HG02840 (cell line): ENCODE measurements around the gene ZNF341.
"Not testable (repeated sequence)": the region's sequence is repeated elsewhere in the genome, so short reads cannot be mapped to it uniquely, and the experiment has no call there.

Experiments used
- ATAC-seq: cut with Tn5 transposase; IDR thresholded peaks from one replicate; pipeline ENCODE4 v1.9.1; 2021; ENCODE audit warnings: mild to moderate bottlenecking, moderate library complexity, moderate number of reproducible peaks; ENCODE audit not compliant: unreplicated experiment, low FRiP score

The ZNF341 gene

DNA sequence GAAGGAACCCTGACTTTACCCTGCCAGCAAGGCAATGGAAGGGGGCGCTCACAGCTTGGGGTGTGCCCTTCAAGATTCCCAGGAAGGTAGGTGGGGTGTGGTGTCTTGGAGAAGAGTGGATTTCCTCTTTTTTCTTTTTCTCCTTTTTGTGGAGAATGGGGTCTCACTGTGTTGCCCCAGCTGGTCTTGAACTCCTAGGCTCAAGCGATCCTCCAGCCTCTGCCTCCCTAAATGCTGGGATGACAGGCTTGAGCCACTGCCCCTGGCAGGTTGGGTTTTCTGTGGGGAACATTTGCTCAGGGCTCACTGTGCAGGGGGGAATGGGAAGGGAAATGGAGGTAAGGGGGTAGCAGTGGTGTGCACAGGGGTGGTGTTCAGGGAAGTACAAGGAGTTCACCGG lies 4.0 kb upstream of the ZNF341 start:
- no peak for ATAC-seq

DNA sequence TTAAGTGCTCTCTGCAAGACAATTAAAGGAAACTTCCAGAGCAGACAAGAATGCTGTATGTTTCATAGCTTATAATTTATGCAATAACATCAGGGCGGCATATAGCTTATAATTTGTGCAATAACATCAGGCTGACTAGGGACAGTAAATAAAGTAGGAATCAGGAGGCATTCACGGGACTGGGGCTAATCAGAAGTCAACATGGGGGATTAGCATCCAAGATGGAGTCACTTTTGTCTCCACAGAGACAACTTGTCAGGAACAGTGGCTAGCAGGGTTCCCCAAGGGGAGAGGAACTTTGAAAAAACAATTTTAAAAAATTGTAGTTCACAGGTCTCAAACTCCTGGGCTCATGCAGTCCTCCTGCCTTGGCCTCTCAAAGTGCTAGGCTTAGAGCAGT lies 3.3 kb upstream of the ZNF341 start:
- ATAC-seq, result no peak

DNA sequence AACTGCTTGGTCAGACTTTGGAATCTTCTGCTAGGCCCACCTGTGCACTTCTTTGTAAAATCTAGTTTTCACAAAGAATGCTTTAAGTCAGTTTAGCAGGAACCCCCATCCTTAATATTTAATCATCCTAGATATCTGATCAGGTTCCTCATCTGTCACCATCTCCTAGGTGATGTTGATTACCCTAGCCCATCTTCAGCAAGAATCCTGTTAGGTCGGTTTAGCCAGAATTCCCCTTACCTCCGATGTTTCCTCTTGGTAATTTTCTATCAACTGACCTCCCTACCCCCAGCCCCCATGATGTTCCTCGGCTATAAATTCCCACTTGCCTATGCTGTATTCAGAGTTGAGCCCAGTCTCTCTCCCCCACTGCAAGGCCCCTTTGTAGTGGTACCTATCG lies 2.7 kb upstream of the ZNF341 start:
- no peak for ATAC-seq

DNA sequence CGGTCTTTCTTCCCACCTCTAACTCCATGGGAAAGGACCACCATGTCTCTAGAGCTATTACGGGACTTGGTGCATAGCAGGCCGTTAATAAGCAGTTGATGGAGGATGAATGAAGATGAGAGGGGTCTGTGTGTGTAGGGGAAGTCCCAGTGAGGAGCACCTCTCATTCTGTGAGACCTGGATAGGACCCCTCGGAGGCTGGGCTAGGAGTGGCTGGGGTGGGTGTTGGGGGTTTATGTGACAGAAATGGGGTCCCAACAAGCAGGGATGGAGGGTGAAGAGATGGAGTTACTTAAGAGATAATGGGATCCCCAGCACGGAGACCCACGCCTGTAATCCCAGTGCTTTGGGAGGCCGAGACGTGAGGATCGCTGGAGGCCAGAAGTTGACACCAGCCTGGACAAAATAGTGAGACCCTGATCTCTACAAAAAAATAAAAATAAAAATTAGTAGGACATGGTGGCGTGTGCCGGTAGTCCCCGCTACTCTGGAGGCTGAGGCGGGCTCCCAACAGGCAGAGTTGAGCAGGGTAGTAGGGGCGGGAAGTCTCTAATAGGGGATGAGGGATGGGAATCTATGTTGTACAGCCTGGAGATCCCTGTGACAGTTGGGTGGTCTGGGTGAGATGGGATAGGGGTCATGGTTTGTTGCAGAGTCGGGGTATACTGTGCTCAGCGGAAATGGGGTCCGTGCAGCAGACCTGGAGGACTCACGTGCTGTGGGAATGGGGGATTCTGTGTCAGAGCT lies 677 bp upstream of the ZNF341 start:
- ATAC-seq, result no peak

DNA sequence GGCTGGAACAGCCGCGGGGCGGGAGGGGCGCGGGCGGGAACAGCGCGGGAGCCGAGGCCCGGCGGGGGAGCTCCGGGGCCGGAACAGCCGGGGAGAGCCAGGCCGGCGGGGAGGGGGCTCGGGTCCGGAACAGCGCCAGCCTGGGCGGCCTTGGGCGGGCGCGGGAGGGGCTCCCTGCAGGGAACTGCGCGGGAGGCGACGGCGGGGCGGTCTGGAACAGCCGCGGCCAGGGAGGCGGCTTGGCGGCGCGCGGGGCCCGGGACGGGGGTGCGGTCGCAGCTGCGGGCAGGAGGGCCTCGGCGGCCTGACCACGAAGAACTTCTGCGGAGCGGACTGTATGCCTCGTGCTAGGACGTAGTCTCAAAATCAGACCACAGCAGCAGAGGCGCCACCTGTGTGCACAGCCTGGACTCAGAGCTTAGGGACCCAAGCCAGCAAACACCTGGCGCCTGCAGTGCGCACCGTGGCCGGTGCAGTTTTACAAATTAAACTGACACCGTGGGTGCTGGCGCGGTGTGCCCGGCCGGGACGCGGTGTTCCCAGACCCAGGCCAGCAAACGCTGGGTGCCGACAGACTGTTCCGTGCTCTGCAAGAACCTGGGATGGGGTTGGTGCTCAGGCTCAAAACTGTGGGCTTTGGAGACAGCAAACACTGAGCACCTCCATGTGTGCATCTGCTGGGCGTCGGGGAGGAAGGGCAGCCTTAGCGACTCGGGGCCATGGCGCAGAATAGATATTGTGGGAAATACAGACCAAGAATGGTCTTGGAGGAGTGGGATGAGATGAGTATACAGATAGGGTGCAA lies 572 bp downstream of the ZNF341 start:
- peak; percentile 54 for ATAC-seq

DNA sequence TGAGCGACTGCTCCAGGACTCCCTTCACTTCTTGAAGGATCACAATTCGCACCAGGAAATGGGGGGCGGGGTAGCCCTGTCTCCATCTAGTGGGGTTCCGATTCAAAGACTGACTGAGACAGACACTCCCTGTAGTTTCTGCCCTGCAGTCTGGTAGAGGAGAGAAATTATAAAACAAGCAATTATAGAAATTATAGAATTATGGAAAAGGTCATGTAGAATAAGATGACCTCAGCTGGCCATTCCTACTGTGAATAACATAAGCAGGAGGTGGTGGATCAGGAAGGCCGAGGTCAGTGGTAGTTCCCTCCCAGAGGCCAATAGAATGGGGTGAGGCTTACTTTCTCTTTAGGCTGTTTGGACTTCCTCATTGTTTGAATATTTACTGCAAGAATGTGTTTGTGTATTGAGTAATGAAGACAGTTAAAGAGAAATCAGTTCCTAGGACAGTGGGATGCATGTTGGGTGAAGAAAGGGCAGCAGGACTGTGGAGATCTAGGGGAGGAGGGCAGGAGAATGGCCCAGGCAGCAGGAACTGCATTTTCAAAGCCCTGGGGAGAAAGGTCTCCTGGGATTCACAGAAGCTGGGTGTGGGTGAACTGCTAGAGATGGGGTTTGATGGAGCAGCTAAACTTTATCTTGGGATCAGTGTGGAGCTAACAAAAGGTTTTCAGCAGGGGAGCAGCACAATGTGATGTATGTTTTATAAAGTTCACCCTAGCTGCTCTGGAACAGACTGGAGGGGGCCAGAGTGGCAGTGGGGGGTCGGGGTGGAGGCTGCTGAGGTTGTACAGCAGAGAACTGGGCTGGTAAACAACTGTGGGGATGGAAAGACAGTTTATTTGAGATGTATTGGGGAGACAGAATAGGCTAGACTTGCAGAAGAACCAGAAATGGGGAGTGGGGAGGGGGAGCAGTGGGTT lies 2.1 kb downstream of the ZNF341 start:
- ATAC-seq, result no peak

DNA sequence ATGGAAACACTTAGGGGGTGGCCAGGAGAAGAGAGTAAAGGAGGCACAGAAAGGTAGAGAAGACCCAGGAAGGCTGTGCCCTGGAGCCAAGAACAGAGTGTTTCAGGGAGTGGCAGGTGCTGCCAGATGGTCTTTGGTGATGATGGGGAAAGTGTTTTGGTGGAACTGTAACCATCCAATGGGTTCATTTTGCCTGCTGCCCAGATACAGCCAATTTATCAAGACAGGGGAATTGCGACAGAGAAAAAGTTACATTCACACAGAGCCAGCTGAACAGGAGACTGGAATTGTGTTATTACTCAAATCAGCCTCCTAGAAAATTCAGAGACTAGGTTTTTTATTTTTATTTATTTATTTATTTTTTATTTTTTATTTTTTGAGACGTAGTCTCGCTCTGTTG lies 5.2 kb downstream of the ZNF341 start:
- no peak for ATAC-seq

DNA sequence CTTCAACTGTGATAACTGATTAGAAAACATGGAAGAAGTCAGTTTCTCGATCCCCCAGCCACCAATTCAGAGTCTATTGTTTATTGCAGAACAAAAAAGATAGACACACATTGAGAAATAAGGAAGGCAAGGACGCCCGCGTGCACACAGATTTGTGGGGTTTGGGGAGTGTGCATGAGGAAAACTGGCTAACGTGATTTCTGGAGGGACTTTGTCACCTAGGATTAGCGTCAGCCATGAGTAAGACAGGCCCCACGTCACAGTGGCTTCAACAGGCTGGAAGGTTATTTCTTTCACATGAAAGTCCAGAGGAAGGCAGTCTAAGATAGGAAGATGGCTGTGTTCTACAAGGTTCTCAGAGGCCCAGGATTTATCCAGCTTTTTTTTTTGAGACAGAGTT lies 7.7 kb downstream of the ZNF341 start:
- no peak for ATAC-seq

DNA sequence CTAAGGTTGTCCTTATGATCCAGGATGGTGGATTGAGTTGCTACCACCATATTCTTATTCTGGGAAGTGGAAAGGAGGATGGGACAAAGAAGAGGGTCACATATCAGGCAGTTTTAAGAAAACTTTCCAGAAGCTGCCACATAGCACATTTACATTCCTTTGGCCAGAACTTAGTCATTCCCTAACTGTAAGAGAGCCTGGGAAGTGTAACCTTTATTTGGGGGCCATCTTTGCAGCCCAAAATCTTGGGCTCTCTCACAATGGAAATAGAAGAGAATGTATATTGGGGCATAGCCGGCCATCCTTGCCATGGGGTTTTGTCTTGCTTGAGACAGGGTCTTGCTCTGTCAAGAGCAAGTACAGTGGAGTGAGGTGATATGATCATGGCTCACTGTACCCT lies 8.4 kb downstream of the ZNF341 start:
- ATAC-seq, result no peak

DNA sequence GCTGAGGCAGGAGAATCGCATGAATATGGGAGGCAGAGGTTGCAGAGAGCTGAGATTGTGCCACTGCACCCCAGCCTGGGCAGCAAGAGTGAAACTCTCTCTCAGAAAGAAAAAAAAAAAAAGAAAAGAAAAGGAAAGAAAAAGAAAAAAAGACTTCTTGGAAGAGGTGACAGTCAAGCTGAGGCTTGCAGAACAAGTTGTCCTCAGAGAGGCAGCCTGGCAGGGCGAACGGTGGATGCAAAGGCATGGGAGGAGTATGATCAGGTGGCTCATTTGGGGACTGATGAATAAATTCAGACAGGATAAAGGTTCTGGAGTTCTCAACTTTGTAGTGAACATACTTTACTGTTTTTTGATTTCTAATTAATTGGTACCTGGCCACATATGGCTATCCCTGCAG lies 12.4 kb downstream of the ZNF341 start:
- ATAC-seq, result no peak

DNA sequence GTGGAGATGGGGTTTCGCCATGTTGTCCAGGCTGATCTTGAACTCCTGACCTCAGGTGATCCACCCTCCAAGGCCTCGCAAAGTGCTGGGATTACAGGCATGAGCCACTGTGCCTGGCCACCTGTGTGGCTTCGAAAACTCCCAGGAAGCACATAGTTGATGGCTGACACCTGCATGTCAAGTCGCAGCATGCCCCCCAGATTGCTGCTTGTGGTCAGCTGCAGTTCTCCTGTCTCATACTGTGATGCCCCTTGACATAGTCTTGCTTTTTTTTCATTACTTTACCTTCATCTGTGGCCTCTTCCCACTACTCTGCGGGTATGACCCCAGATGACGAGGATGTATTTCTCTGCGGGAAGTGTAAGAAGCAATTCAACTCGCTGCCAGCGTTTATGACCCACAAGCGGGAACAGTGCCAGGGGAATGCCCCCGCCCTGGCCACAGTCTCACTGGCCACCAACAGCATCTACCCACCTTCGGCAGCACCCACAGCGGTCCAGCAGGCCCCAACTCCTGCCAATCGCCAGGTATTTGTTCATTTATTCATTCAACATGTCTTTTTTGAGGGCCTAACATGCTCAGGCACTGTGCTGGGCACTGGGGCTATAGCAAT lies 13.1 kb downstream of the ZNF341 start:
- ATAC-seq, result no peak

DNA sequence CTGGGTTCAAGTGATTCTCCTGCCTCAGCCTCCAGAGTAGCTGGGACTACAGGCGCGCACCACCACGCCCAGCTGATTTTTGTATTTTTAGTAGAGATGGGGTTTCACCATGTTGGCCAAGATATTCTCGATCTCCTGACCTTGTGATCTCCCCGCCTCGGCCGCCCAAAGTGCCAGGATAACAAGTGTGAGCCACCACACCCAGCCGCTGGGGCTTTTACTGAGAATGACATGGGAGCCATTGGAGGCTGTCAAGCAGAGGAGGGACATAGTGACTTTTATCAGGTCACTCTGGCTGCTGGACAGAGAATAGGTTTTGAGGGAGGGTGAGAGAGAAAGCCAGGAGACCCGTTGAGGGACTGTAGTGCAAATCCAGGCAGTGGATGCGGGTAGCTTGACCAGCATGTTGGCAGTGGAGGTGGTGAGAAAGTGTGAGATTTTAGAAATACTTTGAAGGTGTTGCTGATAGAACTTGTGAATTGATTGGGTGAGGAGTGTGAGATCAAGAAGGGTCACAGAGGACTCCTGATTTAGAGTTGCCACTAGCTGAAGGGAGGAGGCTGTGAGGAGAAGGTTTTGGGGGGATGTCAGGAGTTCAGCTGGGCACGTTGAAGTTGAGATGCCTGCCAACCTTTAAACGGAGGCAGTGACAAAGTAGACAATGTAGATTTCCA lies 14.7 kb downstream of the ZNF341 start:
- ATAC-seq, result no peak

DNA sequence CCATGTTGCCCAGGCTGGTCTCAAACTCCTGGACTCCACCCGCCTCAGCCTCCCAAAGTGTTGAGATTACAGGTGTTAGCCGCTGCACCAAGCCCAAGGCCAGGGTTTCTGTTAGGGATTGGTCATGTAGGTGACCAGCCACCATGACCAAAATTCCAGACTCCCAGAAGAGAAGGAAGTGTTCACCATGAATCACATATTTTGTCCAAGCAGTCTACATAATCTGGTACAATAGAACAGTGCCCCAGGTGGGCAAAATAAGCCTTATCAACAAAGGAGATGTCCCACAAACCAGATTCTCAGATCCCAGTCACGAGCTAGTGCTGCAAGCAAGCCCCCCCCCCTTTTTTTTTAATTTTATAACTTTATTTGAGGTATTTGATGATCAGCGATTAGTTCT lies 20.0 kb downstream of the ZNF341 start:
- no peak for ATAC-seq

DNA sequence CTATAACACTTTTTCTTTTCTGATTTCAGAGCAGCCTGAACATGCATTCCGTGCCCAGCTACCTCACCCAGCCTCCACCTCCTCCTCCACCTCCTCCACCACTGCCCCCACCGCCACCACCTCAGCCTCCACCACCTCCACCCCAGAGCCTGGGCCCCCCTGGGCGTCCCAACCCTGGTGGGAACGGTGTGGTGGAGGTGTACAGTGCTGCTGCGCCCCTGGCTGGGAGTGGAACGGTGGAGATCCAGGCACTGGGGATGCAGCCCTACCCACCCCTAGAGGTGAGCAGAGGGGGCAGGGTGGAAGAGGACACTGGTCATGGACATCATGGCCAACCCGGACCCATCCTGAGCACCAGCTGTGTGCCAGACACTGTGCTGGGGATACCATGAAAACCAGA lies 21.3 kb downstream of the ZNF341 start:
- no peak for ATAC-seq

DNA sequence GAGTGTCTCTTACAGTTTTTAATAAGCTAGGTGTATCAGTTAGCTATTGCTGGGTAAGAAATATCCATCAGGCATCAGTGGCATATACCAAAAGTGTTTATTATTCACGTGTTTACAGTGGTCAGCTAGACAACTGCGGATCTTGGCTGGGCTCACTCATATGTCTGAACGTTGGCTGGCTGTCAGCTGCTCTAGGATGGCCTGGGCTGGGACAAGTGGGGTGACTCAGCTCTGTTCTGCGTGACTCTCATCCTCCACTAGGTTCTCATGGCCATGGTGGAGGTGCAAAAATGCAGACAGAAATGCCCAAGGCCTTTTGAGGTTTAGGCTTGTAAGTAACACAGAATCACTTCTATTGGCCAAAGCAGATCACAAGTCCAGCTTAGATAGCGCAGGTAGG lies 22.0 kb downstream of the ZNF341 start:
- no peak for ATAC-seq

DNA sequence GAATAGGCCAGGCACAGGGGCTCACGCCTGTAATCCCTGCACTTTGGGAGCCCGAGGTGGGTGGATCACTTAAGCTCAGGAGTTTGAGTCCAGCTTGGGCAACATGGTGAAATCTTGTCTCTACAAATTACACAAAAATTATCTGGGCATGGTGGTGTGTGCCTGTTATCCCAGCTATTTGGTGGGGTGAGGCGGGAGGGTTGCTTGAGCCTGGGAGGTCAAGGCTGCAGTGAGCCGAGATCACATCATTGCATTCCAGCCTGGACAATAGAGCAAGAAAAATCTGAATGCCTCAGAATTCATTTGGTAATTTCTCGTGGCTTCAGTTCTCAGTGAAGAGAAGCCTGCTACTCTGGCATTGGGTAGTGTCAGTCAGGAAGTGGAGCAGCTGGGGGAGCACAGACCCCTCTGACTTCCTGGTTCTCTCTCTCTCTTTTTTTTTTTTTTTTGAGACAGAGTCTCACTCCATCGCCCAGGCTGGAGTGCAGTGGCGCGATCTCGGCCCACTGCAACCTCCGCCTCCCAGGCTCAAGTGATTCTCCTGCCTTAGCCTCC lies 24.2 kb downstream of the ZNF341 start:
- not testable (repeated sequence) for ATAC-seq

DNA sequence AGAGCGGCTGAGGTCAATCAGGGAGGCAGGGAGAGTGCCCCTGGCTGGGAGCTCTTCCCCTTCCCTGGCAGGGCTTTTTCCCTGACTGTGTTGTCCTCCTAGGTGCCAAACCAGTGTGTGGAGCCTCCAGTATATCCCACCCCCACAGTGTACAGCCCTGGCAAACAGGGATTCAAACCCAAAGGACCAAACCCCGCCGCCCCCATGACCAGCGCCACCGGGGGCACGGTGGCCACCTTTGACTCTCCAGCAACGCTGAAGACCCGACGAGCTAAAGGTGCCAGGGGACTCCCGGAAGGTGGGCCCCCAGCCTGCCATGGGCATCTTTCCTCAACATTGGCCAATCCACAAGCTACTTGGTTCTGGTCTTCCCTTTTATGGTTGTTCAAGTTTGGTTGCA lies 25.2 kb downstream of the ZNF341 start:
- ATAC-seq, result no peak

DNA sequence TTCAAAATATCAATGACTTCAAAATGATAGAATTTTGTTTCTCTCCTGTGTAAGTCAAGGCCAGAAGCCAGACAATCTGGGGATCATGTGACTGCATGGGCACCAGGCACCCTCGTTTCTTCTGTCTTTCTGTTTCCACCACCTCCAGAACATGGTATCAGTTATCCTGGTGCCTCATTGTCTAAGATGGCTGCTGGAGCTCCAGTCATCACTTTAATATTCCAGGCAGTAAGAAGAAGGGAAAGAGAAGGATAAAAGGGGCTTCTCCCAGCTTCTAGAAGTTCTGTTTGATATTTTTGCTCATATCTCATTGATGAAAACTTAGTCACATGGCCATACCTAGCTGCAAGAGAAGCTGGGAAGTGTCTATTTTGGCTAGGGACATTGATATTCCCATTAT lies 25.7 kb downstream of the ZNF341 start:
- ATAC-seq, result no peak

DNA sequence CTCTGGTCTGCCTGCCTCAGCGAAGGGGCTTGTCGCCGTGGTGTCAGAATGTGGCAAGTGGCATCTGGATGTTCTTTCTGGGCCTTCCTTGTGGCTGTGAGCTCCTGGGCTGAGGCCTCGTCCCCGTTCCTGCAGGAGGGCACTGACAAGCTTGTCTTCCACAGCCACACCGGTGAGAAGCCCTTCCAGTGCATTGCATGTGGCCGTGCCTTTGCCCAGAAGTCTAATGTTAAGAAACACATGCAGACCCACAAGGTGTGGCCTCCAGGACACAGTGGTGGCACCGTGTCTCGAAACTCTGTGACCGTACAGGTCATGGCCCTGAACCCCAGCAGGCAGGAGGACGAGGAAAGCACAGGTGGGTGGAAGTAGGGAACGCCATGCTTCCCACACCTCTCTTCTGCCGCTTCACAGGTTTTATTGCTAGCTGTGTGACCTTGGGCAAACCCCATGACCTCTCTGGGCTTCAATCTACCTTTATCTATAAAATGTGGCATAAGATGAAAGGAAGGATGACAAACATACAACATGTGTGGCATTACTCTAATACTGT lies 30.0 kb downstream of the ZNF341 start:
- ATAC-seq, result no peak
